Measurements from ENCODE around the gene NCAM2.

Gene NCAM2

DNA sequence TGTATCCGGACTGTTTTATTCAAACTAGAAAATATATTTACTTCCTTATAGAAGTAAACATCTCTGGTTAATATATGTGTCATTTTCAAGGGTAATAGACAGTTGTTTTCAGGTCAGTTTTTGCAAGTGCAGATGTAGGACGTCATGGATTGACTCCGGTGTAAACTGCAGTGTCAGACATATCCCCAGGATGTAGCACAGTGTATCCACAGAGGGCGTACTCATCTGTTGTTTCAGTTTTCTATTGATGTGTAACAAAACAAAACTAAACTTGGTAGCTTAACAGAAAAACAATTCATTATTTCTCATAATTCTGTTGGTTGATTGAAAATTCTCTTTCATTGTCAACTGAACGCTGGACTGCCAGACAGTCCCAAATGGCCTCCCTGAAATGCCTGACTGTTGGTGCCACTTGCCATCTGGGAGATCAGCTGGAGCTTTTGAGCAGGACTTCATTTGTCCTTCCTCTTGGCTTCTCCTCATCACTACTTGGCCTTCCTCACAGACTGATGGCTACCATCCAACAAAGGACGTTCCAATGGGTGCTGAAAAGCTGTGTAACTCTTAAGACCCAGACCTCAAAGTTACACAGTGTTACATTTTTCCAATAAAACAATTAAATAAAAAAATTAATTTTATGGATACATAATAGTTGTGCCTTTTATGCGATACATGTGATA, 181.6 kb downstream of the NCAM2 start:
- DNase-seq, result no peak

DNA sequence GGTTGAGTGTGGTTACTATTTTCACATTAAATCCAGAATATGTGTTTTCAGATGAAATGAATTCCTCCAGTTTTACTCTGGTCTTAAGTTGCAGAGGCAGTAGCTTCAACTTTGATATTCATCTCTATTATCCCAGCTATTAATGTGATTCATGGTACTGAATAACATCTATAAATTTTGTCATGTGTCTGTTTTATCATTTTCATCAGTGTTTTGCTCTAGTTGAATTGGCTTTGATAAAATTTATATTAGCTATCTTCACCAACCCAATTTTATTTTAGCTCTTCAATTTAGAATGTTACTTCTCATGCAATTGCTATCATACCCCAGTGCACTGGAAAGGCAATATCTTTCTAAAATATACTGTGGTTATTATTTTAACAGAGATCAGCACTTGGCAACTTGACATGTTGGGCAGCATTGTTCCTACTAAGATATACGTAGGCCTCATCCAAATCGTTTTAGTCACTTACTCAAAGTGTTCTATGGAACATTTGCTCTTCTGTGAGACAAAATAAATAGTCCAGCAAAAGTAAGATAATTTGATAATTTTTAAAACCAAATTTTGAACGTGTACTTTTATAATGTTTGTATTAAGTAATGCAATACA, 184.3 kb downstream of the NCAM2 start:
- no peak for DNase-seq

DNA sequence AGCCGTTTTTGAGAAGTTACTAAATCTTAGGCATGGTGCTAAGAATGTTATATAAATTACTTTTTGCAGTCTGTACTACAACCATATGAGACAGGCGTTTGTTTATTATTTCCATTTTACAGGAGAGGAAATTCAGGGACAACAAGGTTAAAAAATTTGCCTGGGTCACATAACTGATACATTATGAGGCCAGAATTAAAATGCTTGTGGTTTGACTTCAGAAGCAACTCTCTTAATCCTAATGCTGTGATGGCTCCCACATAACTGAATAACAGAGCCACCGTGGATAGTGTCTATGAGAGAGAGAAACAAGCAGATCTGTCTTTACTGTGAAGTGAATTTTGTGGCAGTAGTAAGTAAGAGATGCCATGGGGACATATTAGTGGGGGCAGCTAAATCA, 184.9 kb downstream of the NCAM2 start:
- DNase-seq, result no peak

GRCh38 chr21:21184771-21185528, 186.7 kb downstream of the NCAM2 start:
- DNase-seq, result no peak

GRCh38 chr21:21187579-21187978, 189.4 kb downstream of the NCAM2 start:
- DNase-seq, result no peak

DNA sequence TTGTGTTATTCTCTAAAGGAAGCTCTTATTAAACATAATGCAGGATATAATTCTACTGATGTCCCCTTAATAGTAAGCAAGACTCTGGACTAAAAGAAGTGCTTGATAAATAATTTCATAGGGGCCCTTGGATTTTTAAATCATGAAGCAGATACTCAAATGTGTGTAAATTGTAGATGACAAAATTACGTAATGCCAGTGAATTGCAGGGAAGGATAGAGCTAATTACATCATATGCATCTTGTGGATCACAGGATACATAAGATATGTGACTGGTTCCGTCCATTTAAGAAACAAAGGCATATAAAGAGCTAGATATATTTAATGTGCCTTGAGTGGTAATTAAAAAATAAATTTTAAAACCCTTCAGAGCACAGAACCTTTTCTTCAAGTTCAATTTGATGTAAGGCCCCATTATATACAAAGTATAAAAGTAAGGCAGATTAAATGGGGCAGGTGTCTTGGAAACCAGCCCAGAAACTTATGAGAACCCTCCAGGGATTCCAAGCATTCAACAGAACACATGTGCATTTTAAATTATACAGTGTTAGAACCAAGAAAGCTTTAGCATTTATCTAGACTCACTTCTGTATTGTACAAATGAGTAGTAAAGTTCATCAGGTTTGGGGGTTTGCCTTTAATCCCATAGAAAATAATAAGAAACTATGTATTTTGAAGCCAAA, 190.4 kb downstream of the NCAM2 start:
- DNase-seq, result no peak

DNA sequence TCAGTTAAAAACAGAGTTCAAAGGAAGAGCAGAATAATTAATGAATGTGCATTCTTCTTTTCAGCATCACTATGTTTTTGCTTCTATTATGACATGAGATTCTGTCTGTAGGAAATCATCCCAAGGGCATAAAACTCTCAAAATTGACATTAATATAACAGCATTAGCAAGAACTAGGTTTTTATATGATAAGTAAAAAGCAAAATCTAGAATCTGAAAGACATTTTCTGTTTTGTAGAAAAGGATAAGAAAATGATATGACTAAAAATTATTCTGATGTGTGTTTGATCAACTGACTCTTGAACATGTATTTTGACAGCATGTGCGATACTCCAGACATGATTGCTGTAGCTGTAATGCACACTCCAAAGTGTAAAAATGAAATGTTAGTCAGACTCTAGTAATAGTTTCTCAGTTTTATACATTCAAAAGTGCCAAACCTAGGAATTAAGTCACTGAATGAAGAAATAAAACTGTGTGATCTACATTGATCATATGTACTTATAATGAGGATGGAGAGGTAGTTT, 197.3 kb downstream of the NCAM2 start:
- DNase-seq, result no peak

- no peak for DNase-seq
Measured at GRCh38 chr21:21196087-21196486, 197.9 kb downstream of the NCAM2 start.

DNA sequence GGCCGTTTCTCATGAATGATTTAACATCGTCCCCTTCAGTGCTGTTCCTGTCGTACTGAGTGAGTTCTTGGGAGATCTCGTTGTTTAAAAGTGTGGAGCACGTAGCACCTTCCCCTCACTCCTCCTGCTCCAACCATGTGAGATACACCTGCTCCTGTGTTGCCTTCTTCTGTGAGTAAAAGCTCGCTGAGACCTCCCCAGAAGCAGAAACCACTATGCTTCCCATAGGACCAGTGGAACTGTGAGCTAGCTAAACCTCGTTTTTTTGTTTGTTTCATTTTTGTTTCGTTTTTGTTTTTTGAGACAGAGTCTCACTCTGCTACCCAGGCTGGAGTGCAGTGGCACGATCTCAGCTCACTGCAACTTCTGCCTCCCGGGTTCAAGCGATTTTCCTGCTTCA, 198.6 kb downstream of the NCAM2 start:
- no peak for DNase-seq

DNA sequence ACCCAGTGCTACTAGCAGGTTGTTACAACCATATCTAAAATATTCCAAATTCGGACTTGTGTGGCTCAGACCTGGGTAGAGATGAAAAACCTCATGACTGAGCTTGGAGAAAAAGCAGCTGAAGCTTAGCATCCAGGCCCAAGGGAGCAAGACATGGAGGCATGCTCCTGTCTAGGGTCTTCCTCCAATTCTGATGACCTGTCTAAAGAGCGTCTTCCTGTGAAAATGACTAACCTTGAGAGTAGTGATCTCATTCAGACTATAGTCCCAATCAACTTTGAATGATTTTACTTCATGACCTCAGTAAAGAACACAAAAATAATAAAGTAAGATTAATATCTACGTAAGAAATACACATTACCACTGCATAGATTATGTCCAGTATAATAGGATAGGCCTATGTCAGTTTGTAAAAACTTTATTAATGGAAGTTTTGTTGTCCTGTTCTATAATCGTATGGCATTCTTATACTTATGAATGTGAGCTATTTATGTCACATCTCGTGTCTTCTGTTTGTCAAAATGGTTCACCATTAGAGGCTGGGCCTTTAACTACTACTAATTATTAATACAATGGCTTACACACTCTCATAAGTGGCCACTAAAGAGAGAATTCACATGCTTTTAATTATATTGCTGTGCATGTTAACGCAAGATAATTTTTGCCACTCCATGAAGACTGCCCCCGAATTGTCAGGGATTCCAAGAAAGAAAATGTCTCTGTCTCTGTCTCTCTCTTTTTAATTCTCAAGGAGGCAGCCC, 201.3 kb downstream of the NCAM2 start:
- DNase-seq, result no peak

- no peak for DNase-seq
Measured at GRCh38 chr21:21200103-21200938, 202.1 kb downstream of the NCAM2 start.

DNA sequence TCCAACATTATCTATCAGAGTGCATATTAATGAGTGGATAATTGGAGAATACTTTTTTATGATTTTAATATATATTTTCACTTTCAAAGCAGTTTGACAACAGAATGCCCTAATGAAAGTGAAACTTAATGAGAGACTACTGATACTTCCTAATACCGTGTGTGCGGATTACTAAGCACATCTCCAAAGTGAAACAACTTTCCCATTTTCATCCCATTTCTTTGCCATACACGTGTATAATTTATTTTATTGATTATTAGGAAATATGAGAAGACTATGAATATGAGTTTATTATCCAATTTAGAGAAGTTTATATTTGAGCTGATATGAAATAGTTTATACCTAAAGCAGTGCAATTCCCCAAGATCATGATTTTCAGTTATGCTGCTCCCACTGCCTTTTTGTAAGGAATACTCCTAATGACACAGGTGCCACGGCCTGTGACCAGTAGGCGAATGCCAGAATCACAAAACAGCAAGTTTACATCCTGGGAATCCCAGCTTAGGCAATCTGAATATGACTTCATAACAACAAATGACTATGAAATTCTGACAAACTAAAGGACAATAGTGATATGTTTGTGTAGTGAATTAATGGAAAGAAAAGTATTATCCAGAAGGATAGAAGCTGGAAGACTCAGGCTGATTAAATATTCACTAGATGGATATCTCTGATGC, 202.9 kb downstream of the NCAM2 start:
- DNase-seq, result no peak

GRCh38 chr21:21203822-21204339, 205.7 kb downstream of the NCAM2 start:
- DNase-seq, result no peak

DNA sequence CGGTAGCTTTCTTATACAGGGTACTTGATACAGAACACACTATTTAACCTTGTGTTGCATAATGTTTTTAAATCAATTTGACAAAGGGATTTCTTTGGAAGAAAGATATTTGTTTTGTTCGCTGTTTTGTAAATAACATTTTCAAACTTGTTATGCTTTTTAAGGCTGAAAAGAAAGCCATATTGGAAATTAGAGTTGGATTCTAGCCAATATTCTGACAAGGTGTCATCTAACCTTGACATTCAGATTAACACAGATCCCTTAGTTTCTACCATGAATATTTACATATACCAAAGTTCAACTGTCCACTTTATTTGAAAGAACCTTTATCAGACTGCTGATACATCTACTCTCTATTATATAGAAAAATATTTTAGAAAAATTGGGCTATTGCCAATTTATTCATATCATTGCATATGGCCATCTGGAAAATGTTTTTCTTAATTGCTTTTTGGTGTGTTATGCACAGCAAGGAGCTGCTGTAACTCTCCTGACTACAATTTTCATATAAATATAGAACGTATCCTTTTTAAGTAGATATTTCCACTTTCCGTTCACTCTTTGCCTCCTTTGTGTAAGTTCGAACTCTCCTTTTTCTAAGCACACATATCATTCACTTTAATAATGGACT, 206.3 kb downstream of the NCAM2 start:
- no peak for DNase-seq

DNA sequence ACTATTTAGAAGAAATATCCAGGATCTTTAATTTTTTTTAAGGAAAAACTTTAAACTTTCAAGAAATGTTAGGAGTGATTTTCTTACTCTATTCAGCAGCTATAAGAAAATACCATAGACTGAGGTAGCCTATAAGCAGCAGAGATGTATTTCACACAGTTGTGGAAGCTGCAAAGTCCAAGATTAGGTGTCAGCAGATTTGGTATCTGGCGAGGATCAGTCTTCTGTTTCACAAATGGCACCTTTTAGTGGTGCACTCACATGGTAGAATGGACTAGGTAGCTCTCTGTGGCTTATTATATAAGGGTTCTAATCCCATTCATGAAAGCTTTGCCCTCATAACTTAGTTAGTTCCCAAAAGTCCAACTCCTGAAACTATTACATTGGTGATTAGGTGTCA, 207.4 kb downstream of the NCAM2 start:
- DNase-seq, result no peak

- DNase-seq, result no peak
Measured at GRCh38 chr21:21210552-21210951, 212.3 kb downstream of the NCAM2 start.

GRCh38 chr21:21213297-21213696, 215.1 kb downstream of the NCAM2 start:
- DNase-seq, result no peak

- DNase-seq, result no peak
Measured at GRCh38 chr21:21216047-21216446, 217.8 kb downstream of the NCAM2 start.

DNA sequence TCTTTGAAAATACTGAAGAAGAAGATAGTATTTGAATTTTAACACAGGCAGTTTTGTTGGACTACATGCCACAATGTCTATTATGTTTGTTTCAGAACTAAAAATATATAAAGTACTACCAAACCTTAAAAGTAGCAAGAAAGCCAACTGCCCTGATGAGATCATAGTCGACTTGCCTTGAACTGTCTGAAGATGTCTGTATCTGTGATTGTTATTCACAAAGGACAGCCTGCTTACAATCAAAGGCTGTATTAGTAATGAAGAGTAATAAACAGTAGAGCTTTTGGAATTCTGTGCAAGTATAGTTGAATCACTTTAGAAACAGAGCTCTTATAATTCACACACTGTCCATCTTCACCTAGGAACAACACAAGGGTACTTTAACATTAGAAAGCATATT, 228.3 kb downstream of the NCAM2 start:
- DNase-seq, result no peak

GRCh38 chr21:21230672-21231071, 232.5 kb downstream of the NCAM2 start:
- no peak for DNase-seq

Data from activated effector memory CD4-positive, alpha-beta T cell treated with Interleukin-2 at 50 U/mL for 16 hours (primary cell).